Activated CD4-positive, CD25-positive, alpha-beta regulatory T cell (primary cell): ENCODE results near the gene IFITM2.

ENCODE experiments used
- DNase-seq, 4 experiments: peaks; one replicate each; lab custom pipeline; 2025; lab: John Stamatoyannopoulos, UW

IFITM2 gene

GRCh38 chr11:293271-293851, 14.3 kb upstream of the IFITM2 start:
- no peak for DNase-seq

- DNase-seq = no peak
Observed at GRCh38 chr11:293852-294661, 13.6 kb upstream of the IFITM2 start.

- DNase-seq = no peak
Observed at GRCh38 chr11:294780-295179, 12.8 kb upstream of the IFITM2 start.

GRCh38 chr11:295351-296170, 12.1 kb upstream of the IFITM2 start:
- DNase-seq = no peak

- DNase-seq = no peak
Observed at GRCh38 chr11:296171-297050, 11.2 kb upstream of the IFITM2 start.

GRCh38 chr11:297051-297585, 10.5 kb upstream of the IFITM2 start:
- no peak for DNase-seq

- no peak for DNase-seq
Observed at GRCh38 chr11:297586-298405, 9.8 kb upstream of the IFITM2 start.

- DNase-seq = no peak
Observed at GRCh38 chr11:298406-299065, 9.1 kb upstream of the IFITM2 start.

- no peak for DNase-seq
Observed at GRCh38 chr11:299081-299891, 8.3 kb upstream of the IFITM2 start, which contains the start of gene IFITM5. Gene IFITM5 (minus strand): TSS chr11:299526. CDS start chr11:299490, 36 bp downstream.

GRCh38 chr11:299951-300735, 7.5 kb upstream of the IFITM2 start:
- no peak for DNase-seq

GRCh38 chr11:303363-303762, 4.3 kb upstream of the IFITM2 start:
- DNase-seq = no peak

GRCh38 chr11:304061-304506, 3.5 kb upstream of the IFITM2 start:
- no peak for DNase-seq

- DNase-seq = no peak
Observed at GRCh38 chr11:304915-305843, 2.4 kb upstream of the IFITM2 start.

GRCh38 chr11:305844-306211, 1.8 kb upstream of the IFITM2 start:
- no peak for DNase-seq

GRCh38 chr11:306645-307371, 808 bp upstream of the IFITM2 start:
- DNase-seq = no peak
